HG02885 (cell line): ENCODE measurements around the gene BBX.

Experiments
- ATAC-seq: cut with Tn5 transposase; IDR thresholded peaks from one replicate; pipeline ENCODE4 v1.9.1; 2021; ENCODE audit warnings: mild to moderate bottlenecking; ENCODE audit not compliant: unreplicated experiment, poor library complexity

BBX gene

GRCh38 chr3:107727102-107727501, 204.3 kb downstream of the BBX start:
- no peak for ATAC-seq

- no peak for ATAC-seq
These were observed 206.9 kb downstream of the BBX start for GRCh38 chr3:107729686-107730085.

GRCh38 chr3:107734317-107734716, 211.6 kb downstream of the BBX start:
- no peak for ATAC-seq

GRCh38 chr3:107737914-107738313, 215.2 kb downstream of the BBX start:
- no peak for ATAC-seq

- no peak for ATAC-seq
These were observed 215.9 kb downstream of the BBX start for GRCh38 chr3:107738486-107739183.

GRCh38 chr3:107739227-107739626, 216.5 kb downstream of the BBX start:
- no peak for ATAC-seq

GRCh38 chr3:107740992-107741896, 218.5 kb downstream of the BBX start:
- no peak for ATAC-seq

GRCh38 chr3:107745354-107745753, 222.6 kb downstream of the BBX start:
- no peak for ATAC-seq

GRCh38 chr3:107752202-107752990, 229.6 kb downstream of the BBX start:
- no peak for ATAC-seq

- peak; percentile 64 for ATAC-seq
These were observed 230.7 kb downstream of the BBX start for GRCh38 chr3:107753494-107753893.

- ATAC-seq = no peak
These were observed 231.2 kb downstream of the BBX start for GRCh38 chr3:107753976-107754375.

GRCh38 chr3:107756649-107757048, 233.9 kb downstream of the BBX start:
- no peak for ATAC-seq

- ATAC-seq = no peak
These were observed 234.4 kb downstream of the BBX start for GRCh38 chr3:107757140-107757539.

GRCh38 chr3:107760144-107760543, 237.4 kb downstream of the BBX start:
- ATAC-seq = no peak

GRCh38 chr3:107761391-107761790, 238.6 kb downstream of the BBX start:
- ATAC-seq = no peak

- ATAC-seq = no peak
These were observed 242.8 kb downstream of the BBX start for GRCh38 chr3:107765524-107765923.

GRCh38 chr3:107767897-107768605, 245.3 kb downstream of the BBX start:
- no peak for ATAC-seq

- no peak for ATAC-seq
These were observed 247.1 kb downstream of the BBX start for GRCh38 chr3:107769882-107770281.

GRCh38 chr3:107772016-107772415, 249.3 kb downstream of the BBX start:
- ATAC-seq = no peak

GRCh38 chr3:107775974-107776373, 253.2 kb downstream of the BBX start:
- ATAC-seq = no peak
